NB4 (cell line): ENCODE data around the gene TNFRSF12A.

Experiments
- CTCF ChIP-seq: IDR thresholded peaks from one replicate; pipeline ENCODE4 v1.5.1; 2012; ENCODE audit warnings: low read depth, low read length
- POLR2A ChIP-seq: IDR thresholded peaks from 2 replicates; pipeline ENCODE4 v1.6.1; 2011; ENCODE audit warnings: mild to moderate bottlenecking; ENCODE audit not compliant: insufficient read length; ENCODE audit errors: extremely low read depth

- TF ChIP-seq CTCF (no peak), POLR2A (no peak)
Measured at GRCh38 chr16:2974319-2975056, 45.7 kb upstream of the TNFRSF12A start.
